ENCODE data around the gene FAM149B1.

- TF ChIP-seq, protein P1, sequence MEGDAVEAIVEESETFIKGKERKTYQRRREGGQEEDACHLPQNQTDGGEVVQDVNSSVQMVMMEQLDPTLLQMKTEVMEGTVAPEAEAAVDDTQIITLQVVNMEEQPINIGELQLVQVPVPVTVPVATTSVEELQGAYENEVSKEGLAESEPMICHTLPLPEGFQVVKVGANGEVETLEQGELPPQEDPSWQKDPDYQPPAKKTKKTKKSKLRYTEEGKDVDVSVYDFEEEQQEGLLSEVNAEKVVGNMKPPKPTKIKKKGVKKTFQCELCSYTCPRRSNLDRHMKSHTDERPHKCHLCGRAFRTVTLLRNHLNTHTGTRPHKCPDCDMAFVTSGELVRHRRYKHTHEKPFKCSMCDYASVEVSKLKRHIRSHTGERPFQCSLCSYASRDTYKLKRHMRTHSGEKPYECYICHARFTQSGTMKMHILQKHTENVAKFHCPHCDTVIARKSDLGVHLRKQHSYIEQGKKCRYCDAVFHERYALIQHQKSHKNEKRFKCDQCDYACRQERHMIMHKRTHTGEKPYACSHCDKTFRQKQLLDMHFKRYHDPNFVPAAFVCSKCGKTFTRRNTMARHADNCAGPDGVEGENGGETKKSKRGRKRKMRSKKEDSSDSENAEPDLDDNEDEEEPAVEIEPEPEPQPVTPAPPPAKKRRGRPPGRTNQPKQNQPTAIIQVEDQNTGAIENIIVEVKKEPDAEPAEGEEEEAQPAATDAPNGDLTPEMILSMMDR (IDR thresholded peaks at IDR 0.05), result no peak
- no peak for TF ChIP-seq POLR2A (IDR thresholded peaks at IDR 0.05)
Measured at GRCh38 chr10:73161079-73161478, 6.8 kb upstream of the FAM149B1 start.
